Stimulated activated CD8-positive, alpha-beta memory T cell treated with anti-CD3 and anti-CD28 coated beads, Interleukin-7, amount 100 ng/mL, for 1 hour (primary cell): ENCODE measurements around the gene EHBP1.
"Not testable (repeated sequence)": the region's sequence is repeated elsewhere in the genome, so short reads cannot be mapped to it uniquely, and the experiment has no call there.

Experiments used
- DNase-seq, 2 donors: peaks; one replicate each; pipeline ENCODE4 v3.0.0-alpha.2; 2020; ENCODE audit warnings: low read depth in 2 of 2

The EHBP1 gene

GRCh38 chr2:62736899-62737559 lies 31.5 kb downstream of the EHBP1 start:
- no peak for DNase-seq

GRCh38 chr2:62738981-62739936 lies 33.7 kb downstream of the EHBP1 start:
- DNase-seq: no peak

- DNase-seq: no peak
Measured at GRCh38 chr2:62740221-62740620, 34.7 kb downstream of the EHBP1 start.

GRCh38 chr2:62741127-62741526 lies 35.6 kb downstream of the EHBP1 start:
- no peak for DNase-seq

- no peak for DNase-seq
Measured at GRCh38 chr2:62741954-62742722, 36.6 kb downstream of the EHBP1 start.

GRCh38 chr2:62743506-62743905 lies 38.0 kb downstream of the EHBP1 start:
- DNase-seq: no peak

GRCh38 chr2:62744603-62745002 lies 39.1 kb downstream of the EHBP1 start:
- DNase-seq: no peak

GRCh38 chr2:62745891-62746481 lies 40.5 kb downstream of the EHBP1 start:
- no peak for DNase-seq

- DNase-seq: no peak
Measured at GRCh38 chr2:62747169-62747568, 41.7 kb downstream of the EHBP1 start.

GRCh38 chr2:62747876-62748275 lies 42.4 kb downstream of the EHBP1 start:
- no peak for DNase-seq

- not testable (repeated sequence) for DNase-seq
Measured at GRCh38 chr2:62749111-62749510, 43.6 kb downstream of the EHBP1 start.

- no peak for DNase-seq
Measured at GRCh38 chr2:62757029-62757428, 51.5 kb downstream of the EHBP1 start.

GRCh38 chr2:62760026-62760425 lies 54.5 kb downstream of the EHBP1 start:
- DNase-seq: no peak

- no peak for DNase-seq
Measured at GRCh38 chr2:62760555-62760954, 55.0 kb downstream of the EHBP1 start.

GRCh38 chr2:62765619-62766376 lies 60.3 kb downstream of the EHBP1 start:
- DNase-seq: no peak

- no peak for DNase-seq
Measured at GRCh38 chr2:62768615-62769014, 63.1 kb downstream of the EHBP1 start.

GRCh38 chr2:62770629-62771028 lies 65.1 kb downstream of the EHBP1 start:
- no peak for DNase-seq

GRCh38 chr2:62774555-62775366 lies 69.2 kb downstream of the EHBP1 start:
- DNase-seq: no peak

GRCh38 chr2:62775367-62775668 lies 69.8 kb downstream of the EHBP1 start:
- no peak for DNase-seq

- DNase-seq: no peak
Measured at GRCh38 chr2:62783679-62784078, 78.2 kb downstream of the EHBP1 start.
